GM19025 (cell line): Measurements from ENCODE around the gene GHRH.
A peak's percentile ranks its signal among the peaks of the same experiment; 100 is the strongest.

Experiments used
- ATAC-seq: cut with Tn5 transposase; IDR thresholded peaks from one replicate; pipeline ENCODE4 v1.9.1; 2021; ENCODE audit warnings: mild to moderate bottlenecking, low read depth, moderate library complexity; ENCODE audit not compliant: unreplicated experiment

GHRH gene

GRCh38 chr20:37261714-37262113, at the start of gene GHRH:
TSS of gene GHRH (minus strand) at chr20:37261814. CDS start at chr20:37256889, 4,925 bp downstream.
- no peak for ATAC-seq

GRCh38 chr20:37310951-37311350, 49.3 kb upstream of the GHRH start:
- ATAC-seq = no peak

GRCh38 chr20:37309936-37310590, 48.4 kb upstream of the GHRH start:
- ATAC-seq = no peak

GRCh38 chr20:37309290-37309689, 47.7 kb upstream of the GHRH start:
- no peak for ATAC-seq

GRCh38 chr20:37308086-37309050, 46.8 kb upstream of the GHRH start:
- ATAC-seq = peak; percentile 92

GRCh38 chr20:37305839-37306238, 44.2 kb upstream of the GHRH start:
- ATAC-seq = no peak

GRCh38 chr20:37305079-37305478, 43.5 kb upstream of the GHRH start:
- no peak for ATAC-seq

- no peak for ATAC-seq
These were observed 42.0 kb upstream of the GHRH start for GRCh38 chr20:37303637-37304036.

- ATAC-seq = no peak
These were observed 41.4 kb upstream of the GHRH start for GRCh38 chr20:37302981-37303380.

- ATAC-seq = no peak
These were observed 39.9 kb upstream of the GHRH start for GRCh38 chr20:37301558-37301957.

- no peak for ATAC-seq
These were observed 39.5 kb upstream of the GHRH start for GRCh38 chr20:37301120-37301519.

GRCh38 chr20:37299718-37300528, 38.3 kb upstream of the GHRH start:
- no peak for ATAC-seq

- ATAC-seq = no peak
These were observed 36.8 kb upstream of the GHRH start for GRCh38 chr20:37298190-37298939.

GRCh38 chr20:37297066-37297736, 35.6 kb upstream of the GHRH start:
- ATAC-seq = no peak

- no peak for ATAC-seq
These were observed 34.8 kb upstream of the GHRH start for GRCh38 chr20:37296371-37296770.

GRCh38 chr20:37295595-37295994, 34.0 kb upstream of the GHRH start:
- no peak for ATAC-seq

- no peak for ATAC-seq
These were observed 33.4 kb upstream of the GHRH start for GRCh38 chr20:37295001-37295400.

- ATAC-seq = no peak
These were observed 32.8 kb upstream of the GHRH start for GRCh38 chr20:37294262-37294981.
